Keratinocyte (primary cell): ENCODE data around the gene LTB4R. TPM values are rescaled to one million over a fixed set of nuclear protein-coding genes. Genes with fewer than 3 reads are reported as not detected.

Experiments used
- DNase-seq: peaks from one replicate; pipeline ENCODE4 v3.0.0-alpha.2; 2011; ENCODE audit warnings: low read depth, missing footprints, low spot score
- FAIRE-seq: peaks from 2 replicates; lab custom pipeline; 2011; peaks lifted over from hg19 to GRCh38; lab: Jason Lieb, UNC
- H2AFZ ChIP-seq: 2 replicates; pipeline ENCODE4 v1.6.0; 2012; ENCODE audit warnings: low read length, control low read depth, inconsistent platforms; ENCODE audit not compliant: control insufficient read depth
- H3K27ac ChIP-seq: 2 replicates; pipeline ENCODE4 v1.5.1; 2011; ENCODE audit warnings: low read length; ENCODE audit not compliant: control insufficient read depth, insufficient read depth
- H3K27me3 ChIP-seq: 3 replicates; pipeline ENCODE4 v1.6.0; 2011; ENCODE audit warnings: low read length; ENCODE audit not compliant: control insufficient read depth, insufficient read depth; ENCODE audit errors: extremely low read depth
- H3K36me3 ChIP-seq, 2 experiments: 2 replicates in 1 of 2; 3 replicates in 1 of 2; pipeline ENCODE4 v1.5.1; 2011; ENCODE audit warnings: low read length in 2 of 2, mild to moderate bottlenecking in 1 of 2; ENCODE audit not compliant: control insufficient read depth in 2 of 2, insufficient read depth in 2 of 2; ENCODE audit errors: extremely low read depth in 1 of 2
- H3K4me1 ChIP-seq: 3 replicates; pipeline ENCODE4 v1.5.1; 2011; ENCODE audit warnings: low read length; ENCODE audit not compliant: control insufficient read depth, insufficient read depth; ENCODE audit errors: extremely low read depth
- H3K4me2 ChIP-seq: 3 replicates; pipeline ENCODE4 v1.6.0; 2011; ENCODE audit warnings: low read depth, low read length; ENCODE audit not compliant: control insufficient read depth, insufficient read depth; ENCODE audit errors: extremely low read depth
- H3K4me3 ChIP-seq, 3 experiments: fragments of 200-600 bp in 1 of 3; sonication (generic) in 1 of 3; 2 replicates in 2 of 3; 3 replicates in 1 of 3; pipeline ENCODE4 v1.5.1; 2011 to 2016; ENCODE audit warnings: low read length in 3 of 3, mild to moderate bottlenecking in 3 of 3, control low read depth in 2 of 3, inconsistent platforms in 1 of 3, low read depth in 1 of 3, mixed read lengths in 1 of 3, mixed run types in 1 of 3, moderate library complexity in 1 of 3; ENCODE audit not compliant: control insufficient read depth in 2 of 3, insufficient read depth in 2 of 3; ENCODE audit errors: extremely low read depth in 1 of 3
- H3K79me2 ChIP-seq: 2 replicates; pipeline ENCODE4 v1.6.0; 2012; ENCODE audit warnings: low read length; ENCODE audit not compliant: control insufficient read depth, insufficient read depth
- H3K9ac ChIP-seq: 3 replicates; pipeline ENCODE4 v1.6.0; 2011; ENCODE audit warnings: low read length; ENCODE audit not compliant: control insufficient read depth, insufficient read depth; ENCODE audit errors: extremely low read depth
- H3K9me1 ChIP-seq: 3 replicates; pipeline ENCODE4 v1.6.0; 2011; ENCODE audit warnings: low read length; ENCODE audit not compliant: control insufficient read depth, insufficient read depth; ENCODE audit errors: extremely low read depth
- H3K9me3 ChIP-seq: 2 replicates; pipeline ENCODE4 v1.5.1; 2012; ENCODE audit warnings: low read depth, low read length; ENCODE audit not compliant: control insufficient read depth
- H4K20me1 ChIP-seq: 3 replicates; pipeline ENCODE4 v1.6.0; 2011; ENCODE audit warnings: low read length; ENCODE audit not compliant: control insufficient read depth, insufficient read depth; ENCODE audit errors: extremely low read depth
- EZH2 ChIP-seq: IDR thresholded peaks from one replicate; pipeline ENCODE4 v1.6.1; 2012; ENCODE audit warnings: inconsistent platforms, mild to moderate bottlenecking, low read length, moderate library complexity
- dilution Hi-C: fragments of 300-500 bp; cut with MboI; formaldehyde crosslinking; loops from one replicate; pipeline ENCODE4 v1.7.0; 2020; ENCODE audit warnings: low sequenced_read_pairs; ENCODE audit not compliant: extremely low pct_ligation_motif_present
- polyA plus RNA-seq, 5 experiments: library from polyadenylated mRNA; depleted of rRNA in 3 of 5; stranded (reverse) in 3 of 5; stranded (forward) in 1 of 5; unstranded in 1 of 5; fragments of >200 nt; gene quantifications; 1 replicate in 1 of 5; 2 replicates in 3 of 5; 3 replicates in 1 of 5; pipeline versions ENCODE4 v1.2.1 to v1.2.3, GENCODE V29; 2011 to 2012; ENCODE audit warnings: missing spikeins in 2 of 5, low read depth in 1 of 5, low replicate concordance in 1 of 5
- TF ChIP-seq, protein P1 (sequence below), 3 experiments: IDR thresholded peaks in 1 of 3; conservative IDR thresholded peaks in 1 of 3; optimal IDR thresholded peaks in 1 of 3; 2 replicates in 2 of 3; 3 replicates in 1 of 3; pipeline versions ENCODE3 to v1.5.1; 2011; ENCODE audit warnings: low read length in 3 of 3, mild to moderate bottlenecking in 3 of 3, moderate library complexity in 2 of 3, control low read depth in 1 of 3, inconsistent platforms in 1 of 3; ENCODE audit not compliant: insufficient read depth in 2 of 3; ENCODE audit errors: extremely low read depth in 1 of 3

LTB4R gene
- polyA plus RNA-seq, 1 donor (not counting 4 experiments of a cell fraction or from before 2014, with no cell fraction given), result 14.6 TPM

DNA sequence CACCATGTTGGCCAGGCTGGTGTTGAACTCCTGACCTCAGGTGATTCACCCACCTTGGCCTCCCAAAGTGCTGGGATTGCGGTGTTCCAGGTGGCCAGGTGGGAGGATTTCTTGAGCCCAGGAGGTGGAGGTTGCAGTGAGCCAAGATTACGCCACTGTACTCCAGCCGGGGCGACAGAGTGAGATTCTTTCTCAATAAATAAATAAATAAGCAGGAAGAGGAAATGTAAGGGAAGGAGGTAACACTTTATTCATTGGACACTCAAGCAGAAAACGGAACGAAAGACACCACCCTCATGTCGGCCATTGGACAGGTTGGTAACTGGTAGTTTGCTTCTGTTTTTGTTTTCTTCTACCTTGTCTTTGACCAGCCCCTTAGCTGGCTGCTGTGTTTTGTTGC, 43.7 kb downstream of the LTB4R start:
- Histone ChIP-seq H3K4me3 (no peak overlapping the region), H3K27me3 (no peaks in the 10 kb centered on the region), H3K36me3 (no peaks in the 10 kb centered on the region), H4K20me1 (no peaks in the 10 kb centered on the region), H3K9ac (no peak overlapping the region), H3K79me2 (no peaks in the 10 kb centered on the region), H3K4me2 (no peak overlapping the region), H3K9me1 (no peaks in the 10 kb centered on the region), H2AFZ (no peak overlapping the region), H3K27ac (no peak overlapping the region), H3K4me1 (no peaks in the 10 kb centered on the region), H3K9me3 (no peaks in the 10 kb centered on the region)
- TF ChIP-seq EZH2, result no peak
- TF ChIP-seq, protein P1, sequence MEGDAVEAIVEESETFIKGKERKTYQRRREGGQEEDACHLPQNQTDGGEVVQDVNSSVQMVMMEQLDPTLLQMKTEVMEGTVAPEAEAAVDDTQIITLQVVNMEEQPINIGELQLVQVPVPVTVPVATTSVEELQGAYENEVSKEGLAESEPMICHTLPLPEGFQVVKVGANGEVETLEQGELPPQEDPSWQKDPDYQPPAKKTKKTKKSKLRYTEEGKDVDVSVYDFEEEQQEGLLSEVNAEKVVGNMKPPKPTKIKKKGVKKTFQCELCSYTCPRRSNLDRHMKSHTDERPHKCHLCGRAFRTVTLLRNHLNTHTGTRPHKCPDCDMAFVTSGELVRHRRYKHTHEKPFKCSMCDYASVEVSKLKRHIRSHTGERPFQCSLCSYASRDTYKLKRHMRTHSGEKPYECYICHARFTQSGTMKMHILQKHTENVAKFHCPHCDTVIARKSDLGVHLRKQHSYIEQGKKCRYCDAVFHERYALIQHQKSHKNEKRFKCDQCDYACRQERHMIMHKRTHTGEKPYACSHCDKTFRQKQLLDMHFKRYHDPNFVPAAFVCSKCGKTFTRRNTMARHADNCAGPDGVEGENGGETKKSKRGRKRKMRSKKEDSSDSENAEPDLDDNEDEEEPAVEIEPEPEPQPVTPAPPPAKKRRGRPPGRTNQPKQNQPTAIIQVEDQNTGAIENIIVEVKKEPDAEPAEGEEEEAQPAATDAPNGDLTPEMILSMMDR (optimal IDR thresholded peaks at IDR 0.05 in 1 of 3, IDR thresholded peaks at IDR 0.05 in 1 of 3, conservative IDR thresholded peaks at IDR 0.05 in 1 of 3; ENCODE audit: extremely low read depth in 1 of 3, insufficient read depth in 2 of 3, low read length in 3 of 3), result no peak
- dilution Hi-C loops, result no loop called here
- FAIRE-seq (no peak), DNase-seq (no peak)

DNA sequence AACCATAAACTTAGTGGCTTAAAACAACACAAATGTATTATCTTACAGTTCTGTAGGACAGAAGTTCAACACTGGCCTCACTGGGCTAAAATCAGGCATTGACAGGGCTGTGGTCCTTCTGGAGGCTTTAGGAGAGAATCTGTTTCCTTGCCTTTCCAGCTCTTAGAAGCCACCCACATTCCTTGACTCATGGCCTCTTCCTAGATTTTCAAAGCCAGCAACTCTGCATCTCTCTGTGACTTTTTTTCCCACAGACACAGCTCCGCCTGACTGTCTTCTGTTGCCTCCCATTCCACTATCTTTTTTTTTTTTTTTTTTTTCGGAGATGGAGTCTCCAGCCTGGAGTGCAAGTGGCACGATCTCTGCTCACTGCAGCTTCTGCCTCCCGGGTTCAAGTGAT, 44.9 kb downstream of the LTB4R start:
- H3K27ac ChIP-seq, result no peak overlapping the region
- dilution Hi-C loops, result no loop called here

DNA sequence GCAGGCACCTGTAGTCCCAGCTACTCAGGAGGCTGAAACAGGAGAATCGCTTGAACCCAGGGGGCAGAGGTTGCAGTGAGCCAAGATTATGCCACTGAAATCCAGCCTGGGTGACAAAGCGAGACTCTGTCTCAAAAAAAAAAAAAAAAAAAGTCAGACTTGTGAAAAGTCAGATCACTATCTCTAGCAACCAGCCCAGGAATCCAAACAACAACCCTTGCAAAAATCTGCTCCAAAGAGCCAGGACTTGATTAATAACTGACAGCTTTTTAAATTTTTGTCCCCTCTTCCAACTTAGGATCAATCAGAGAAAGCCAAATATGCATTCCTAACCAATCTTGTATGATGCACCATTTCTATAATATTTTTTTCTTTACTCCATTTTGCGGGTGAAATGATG, 49.0 kb downstream of the LTB4R start:
- no peaks in the 10 kb centered on the region for H3K79me2 ChIP-seq
- no peaks in the 10 kb centered on the region for H3K9me3 ChIP-seq
- H3K36me3 ChIP-seq, result no peaks in the 10 kb centered on the region
- H4K20me1 ChIP-seq, result no peaks in the 10 kb centered on the region
- FAIRE-seq (no peak), DNase-seq (no peak)
- no peaks in the 10 kb centered on the region for H3K27me3 ChIP-seq
- no peak overlapping the region for H2AFZ ChIP-seq
- H3K9me1 ChIP-seq, result no peaks in the 10 kb centered on the region
- dilution Hi-C loops, result no loop called here
- no peak overlapping the region for H3K4me3 ChIP-seq
- H3K9ac ChIP-seq, result no peak overlapping the region
- no peak overlapping the region for H3K27ac ChIP-seq
- no peak for TF ChIP-seq EZH2
- TF ChIP-seq, protein P1 (optimal IDR thresholded peaks at IDR 0.05 in 1 of 3, IDR thresholded peaks at IDR 0.05 in 1 of 3, conservative IDR thresholded peaks at IDR 0.05 in 1 of 3; ENCODE audit: extremely low read depth in 1 of 3, insufficient read depth in 2 of 3, low read length in 3 of 3), result no peak
- no peak overlapping the region for H3K4me2 ChIP-seq
- peaks cover 4% of the 10 kb centered on the region for H3K4me1 ChIP-seq

More for the DNA sequence above, 44.9 kb downstream of the LTB4R start:
- Histone ChIP-seq H2AFZ (no peak overlapping the region), H3K4me2 (no peak overlapping the region), H3K9me1 (no peaks in the 10 kb centered on the region), H3K9ac (no peak overlapping the region), H3K4me3 (no peak overlapping the region), H3K4me1 (no peaks in the 10 kb centered on the region), H3K79me2 (no peaks in the 10 kb centered on the region), H3K9me3 (no peaks in the 10 kb centered on the region), H3K27me3 (no peaks in the 10 kb centered on the region), H3K36me3 (no peaks in the 10 kb centered on the region), H4K20me1 (no peaks in the 10 kb centered on the region)
- DNase-seq, result no peak
- TF ChIP-seq EZH2, result no peak
- FAIRE-seq, result no peak
